A549 (cell line): Measurements from ENCODE around the gene ECEL1. TPM values are rescaled to one million over a fixed set of nuclear protein-coding genes. Genes with fewer than 3 reads are reported as not detected.
A peak's percentile ranks its signal among the peaks of the same experiment; 100 is the strongest.
"Not testable (repeated sequence)": the region's sequence is repeated elsewhere in the genome, so short reads cannot be mapped to it uniquely, and the experiment has no call there.

Experiments used
- ATAC-seq, 2 experiments: fragments of 200-7000 bp in 1 of 2; fragments of >200 bp in 1 of 2; cut with Nextera tagmentation in 1 of 2; cut with Tn5 transposase in 1 of 2; 3 replicates each; pipeline versions ENCODE4 v1.8.0 to v1.9.1; 2018 to 2020; ENCODE audit warnings: mild to moderate bottlenecking in 1 of 2, moderate library complexity in 1 of 2
- CTCF ChIA-PET: fragments of 300-600 bp; sonication (Branson Sonifier 250); formaldehyde crosslinking; extraction: SDS; loops from one replicate; lab custom pipeline; 2021; ENCODE audit warnings: antibody characterized with exemption, inconsistent platforms; lab: Yijun Ruan, JAX
- POLR2A ChIA-PET: fragments of 350-600 bp; formaldehyde crosslinking; extraction: SDS; loops from one replicate; lab custom pipeline; 2021; ENCODE audit warnings: antibody characterized with exemption, inconsistent platforms; lab: Yijun Ruan, JAX
- DNase-seq, 2 experiments: peaks; one replicate each; pipeline versions ENCODE4 v3.0.0 to v3.0.0-alpha.2; 2011 to 2016; ENCODE audit warnings: low read depth in 1 of 2, low spot score in 1 of 2
- FAIRE-seq: peaks from 2 replicates; lab custom pipeline; 2011; peaks lifted over from hg19 to GRCh38; lab: Jason Lieb, UNC
- H3K27ac ChIP-seq, 2 experiments: fragments of >200 bp; sonication (Bioruptor Twin); formaldehyde crosslinking; 3 replicates each; pipeline ENCODE4 v1.5.1; 2016 to 2017
- H3K4me1 ChIP-seq: fragments of >200 bp; sonication (Bioruptor Twin); formaldehyde crosslinking; 3 replicates; pipeline ENCODE4 v1.6.1; 2016
- H3K4me2 ChIP-seq: fragments of >200 bp; sonication (Bioruptor Twin); formaldehyde crosslinking; 3 replicates; pipeline ENCODE4 v1.6.1; 2016
- H3K4me3 ChIP-seq: fragments of >200 bp; sonication (Bioruptor Twin); formaldehyde crosslinking; 3 replicates; pipeline ENCODE4 v1.5.1; 2016
- H3K9me3 ChIP-seq: fragments of >200 bp; sonication (Bioruptor Twin); formaldehyde crosslinking; 3 replicates; pipeline ENCODE4 v1.6.1; 2016
- BHLHE40 ChIP-seq: IDR thresholded peaks from 2 replicates; pipeline ENCODE4 v1.6.1; 2012; ENCODE audit warnings: low read depth, low read length, inconsistent platforms
- CBX2 ChIP-seq: fragments of 200-600 bp; sonication (generic); IDR thresholded peaks from 2 replicates; pipeline ENCODE4 v1.6.1; 2016; ENCODE audit warnings: low read depth, mild to moderate bottlenecking, borderline replicate concordance
- CBX8 ChIP-seq: fragments of 200-600 bp; sonication (generic); IDR thresholded peaks from 2 replicates; pipeline ENCODE4 v1.6.1; 2016
- E2F6 ChIP-seq: IDR thresholded peaks from 2 replicates; pipeline ENCODE4 v1.6.1; 2012; ENCODE audit warnings: low read depth, borderline replicate concordance
- FOSB ChIP-seq: fragments of 250-450 bp; sonication (Bioruptor Pico); IDR thresholded peaks from 2 replicates; pipeline ENCODE4 v1.5.0; 2020; ENCODE audit warnings: mild to moderate bottlenecking, moderate library complexity
- HOXB5 ChIP-seq: fragments of 250-450 bp; sonication (Bioruptor Pico); IDR thresholded peaks from 2 replicates; pipeline ENCODE4 v1.5.0; 2020; ENCODE audit warnings: mild to moderate bottlenecking, moderate library complexity
- JUN ChIP-seq, 2 experiments: fragments of >200 bp; sonication (Bioruptor Twin); formaldehyde crosslinking; IDR thresholded peaks; 2 replicates in 1 of 2; 3 replicates in 1 of 2; pipeline ENCODE4 v1.6.1; 2016 to 2017
- MAFK ChIP-seq: fragments of 450-650 bp; IDR thresholded peaks from 2 replicates; pipeline ENCODE4 v1.6.1; 2014; ENCODE audit not compliant: partially characterized antibody
- MYC ChIP-seq: IDR thresholded peaks from 2 replicates; pipeline ENCODE4 v1.6.1; 2012; ENCODE audit warnings: mild to moderate bottlenecking, inconsistent platforms, low read length, improper control_type of control experiment, borderline replicate concordance
- PHF8 ChIP-seq: fragments of 200-600 bp; sonication (generic); IDR thresholded peaks from 2 replicates; pipeline ENCODE4 v1.6.1; 2016; ENCODE audit warnings: low read depth, mild to moderate bottlenecking, antibody characterized with exemption, moderate library complexity, borderline replicate concordance
- POLR2AphosphoS2 ChIP-seq: conservative IDR thresholded peaks from 2 replicates; pipeline ENCODE4 v1.6.1; 2012; ENCODE audit warnings: low read length, improper control_type of control experiment, inconsistent platforms
- RCOR1 ChIP-seq: fragments of 150-350 bp; IDR thresholded peaks from 2 replicates; pipeline ENCODE4 v1.6.1; 2014; ENCODE audit warnings: antibody characterized with exemption, low read length, low read depth
- ZC3H11A ChIP-seq: fragments of 450-650 bp; IDR thresholded peaks from 2 replicates; pipeline ENCODE4 v1.6.1; 2014; ENCODE audit warnings: antibody characterized with exemption, mild to moderate bottlenecking
- ZFP36 ChIP-seq: fragments of 450-650 bp; IDR thresholded peaks from 2 replicates; pipeline ENCODE4 v1.6.1; 2014; ENCODE audit warnings: borderline replicate concordance; ENCODE audit not compliant: partially characterized antibody
- ZNF302 ChIP-seq: fragments of 250-450 bp; sonication (Bioruptor Pico); IDR thresholded peaks from 2 replicates; pipeline ENCODE4 v1.9.0; 2021; ENCODE audit warnings: inconsistent platforms, mild to moderate bottlenecking, moderate library complexity
- WGBS: methylation state at CpG from one replicate; pipeline ENCODE4 v1.1.6; 2017; ENCODE audit errors: missing lambda C conversion rate; 5-methylcytosine and 5-hydroxymethylcytosine counted together
- polyA plus RNA-seq, 4 experiments: library from polyadenylated mRNA; depleted of rRNA in 3 of 4; stranded (reverse); fragments of >200 nt; fragmentation: RNase III in 1 of 4; extraction: RNeasy Plus Mini Kit Qiagen cat#74134 plus additional on column Dnase treatment in 1 of 4; gene quantifications; 2 replicates in 3 of 4; 3 replicates in 1 of 4; pipeline ENCODE4 v1.2.3, GENCODE V29; 2011 to 2017
- TF ChIP-seq, protein P1 (sequence below): fragments of 250-450 bp; sonication (Bioruptor Pico); IDR thresholded peaks from 2 replicates; pipeline ENCODE4 v1.5.0; 2020; ENCODE audit warnings: low read depth, mild to moderate bottlenecking, moderate library complexity

ECEL1 gene
- polyA plus RNA-seq, 2 of the 4 experiments (the other 2 are of a cell fraction), result 0.12 to 0.18 TPM

- H3K27ac ChIP-seq, result no peak overlapping the region
- FAIRE-seq, result no peak
Observed at GRCh38 chr2:232534940-232535651, 47.5 kb upstream of the ECEL1 start.

GRCh38 chr2:232533944-232534710, 46.5 kb upstream of the ECEL1 start:
- no peak for TF ChIP-seq PHF8
- no peak for TF ChIP-seq E2F6
- TF ChIP-seq FOSB (CRISPR knock-in tag), result no peak
- TF ChIP-seq POLR2AphosphoS2, result no peak
- TF ChIP-seq, protein P1, sequence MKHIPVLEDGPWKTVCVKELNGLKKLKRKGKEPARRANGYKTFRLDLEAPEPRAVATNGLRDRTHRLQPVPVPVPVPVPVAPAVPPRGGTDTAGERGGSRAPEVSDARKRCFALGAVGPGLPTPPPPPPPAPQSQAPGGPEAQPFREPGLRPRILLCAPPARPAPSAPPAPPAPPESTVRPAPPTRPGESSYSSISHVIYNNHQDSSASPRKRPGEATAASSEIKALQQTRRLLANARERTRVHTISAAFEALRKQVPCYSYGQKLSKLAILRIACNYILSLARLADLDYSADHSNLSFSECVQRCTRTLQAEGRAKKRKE (CRISPR knock-in tag), result no peak
- TF ChIP-seq ZC3H11A, result no peak
- no peak for TF ChIP-seq HOXB5 (CRISPR knock-in tag)
- POLR2A ChIA-PET, result no interaction called here

More at GRCh38 chr2:232534940-232535651, 47.5 kb upstream of the ECEL1 start:
- ATAC-seq (no peak; a peak in 2 of 6 replicates), DNase-seq (no peak)
- no peaks in the 10 kb centered on the region for H3K4me1 ChIP-seq
- no peak overlapping the region for H3K4me3 ChIP-seq
- CTCF ChIA-PET, result interaction anchor here (0.9 to 4.9 kb wide), 4 partner anchors 11 to 13 kb away, joined by 3 to 37 read pairs (median 4); no protein-coding TSS in a partner anchor
- no peak overlapping the region for H3K4me2 ChIP-seq
- POLR2A ChIA-PET, result no interaction called here
- TF ChIP-seq MAFK (no peak), RCOR1 (no peak), BHLHE40 (no peak), CBX8 (no peak), CBX2 (no peak), JUN (IDR thresholded peaks at IDR 0.05) (no peak), E2F6 (no peak), ZFP36 (no peak), ZNF302 (CRISPR knock-in tag) (no peak), MYC (no peak), FOSB (CRISPR knock-in tag) (no peak)
- TF ChIP-seq, protein P1 (CRISPR knock-in tag), result no peak
- H3K9me3 ChIP-seq, result no peaks in the 10 kb centered on the region
- 72% methylated on average over 11 of the region's 14 CpGs for WGBS

GRCh38 chr2:232532821-232533220, 45.2 kb upstream of the ECEL1 start:
- H3K4me1 ChIP-seq, H3K27ac ChIP-seq, H3K4me3 ChIP-seq, FAIRE-seq, DNase-seq, H3K4me2 ChIP-seq, H3K9me3 ChIP-seq, POLR2A ChIA-PET, ATAC-seq: not testable (repeated sequence)
- WGBS, result 77% methylated on average over 7 of the region's 7 CpGs
- CTCF ChIA-PET, result interaction anchor here (1.0 to 4.9 kb wide), 2 partner anchors 10 to 626 kb away, joined by 3 to 37 read pairs; no protein-coding TSS in a partner anchor

More at GRCh38 chr2:232533944-232534710, 46.5 kb upstream of the ECEL1 start:
- Histone ChIP-seq H3K4me1 (no peaks in the 10 kb centered on the region), H3K9me3 (no peaks in the 10 kb centered on the region), H3K27ac (no peak overlapping the region), H3K4me3 (no peak overlapping the region), H3K4me2 (no peak overlapping the region)
- FAIRE-seq, result no peak
- CTCF ChIA-PET, result interaction anchor here (0.8 to 4.9 kb wide), 3 partner anchors 12 to 17 kb away, joined by 3 to 37 read pairs (median 3); no protein-coding TSS in a partner anchor
- no peak for DNase-seq
- 75% methylated on average over 10 of the region's 13 CpGs for WGBS
- ATAC-seq, result peak in 1 of 2 experiments; percentile 7; a peak in 2 of 6 replicates
